Central memory CD8-positive, alpha-beta T cell (primary cell): ENCODE measurements around the gene ISLR2.

ENCODE experiments used
- ATAC-seq: fragments of 150-1000 bp; cut with Tn5 transposase; replicated peaks from 2 replicates; pipeline ENCODE4 v1.10.0; 2022; ENCODE audit warnings: mild to moderate bottlenecking, moderate FRiP score, moderate number of reproducible peaks; ENCODE audit not compliant: poor library complexity, severe bottlenecking; ENCODE audit errors: extremely low read depth
- DNase-seq, 2 donors: peaks; one replicate each; pipeline ENCODE4 v3.0.0; 2021; ENCODE audit warnings: low spot score in 2 of 2
- H3K27ac Mint-ChIP-seq: one replicate; pipeline ENCODE4 v1.8.0; 2022; ENCODE audit warnings: low read depth, mild to moderate bottlenecking, moderate library complexity, mixed read lengths
- H3K27me3 Mint-ChIP-seq: one replicate; pipeline ENCODE4 v1.8.0; 2022; ENCODE audit warnings: mixed read lengths
- H3K36me3 Mint-ChIP-seq: one replicate; pipeline ENCODE4 v1.8.0; 2022; ENCODE audit warnings: mild to moderate bottlenecking, moderate library complexity, mixed read lengths; ENCODE audit not compliant: insufficient read depth
- H3K4me1 Mint-ChIP-seq: one replicate; pipeline ENCODE4 v1.8.0; 2022; ENCODE audit warnings: mixed read lengths
- H3K4me3 Mint-ChIP-seq: one replicate; pipeline ENCODE4 v1.8.0; 2022; ENCODE audit warnings: mild to moderate bottlenecking, moderate library complexity, mixed read lengths
- H3K9me3 Mint-ChIP-seq: one replicate; pipeline ENCODE4 v1.8.0; 2022; ENCODE audit warnings: mixed read lengths

Gene ISLR2

DNA sequence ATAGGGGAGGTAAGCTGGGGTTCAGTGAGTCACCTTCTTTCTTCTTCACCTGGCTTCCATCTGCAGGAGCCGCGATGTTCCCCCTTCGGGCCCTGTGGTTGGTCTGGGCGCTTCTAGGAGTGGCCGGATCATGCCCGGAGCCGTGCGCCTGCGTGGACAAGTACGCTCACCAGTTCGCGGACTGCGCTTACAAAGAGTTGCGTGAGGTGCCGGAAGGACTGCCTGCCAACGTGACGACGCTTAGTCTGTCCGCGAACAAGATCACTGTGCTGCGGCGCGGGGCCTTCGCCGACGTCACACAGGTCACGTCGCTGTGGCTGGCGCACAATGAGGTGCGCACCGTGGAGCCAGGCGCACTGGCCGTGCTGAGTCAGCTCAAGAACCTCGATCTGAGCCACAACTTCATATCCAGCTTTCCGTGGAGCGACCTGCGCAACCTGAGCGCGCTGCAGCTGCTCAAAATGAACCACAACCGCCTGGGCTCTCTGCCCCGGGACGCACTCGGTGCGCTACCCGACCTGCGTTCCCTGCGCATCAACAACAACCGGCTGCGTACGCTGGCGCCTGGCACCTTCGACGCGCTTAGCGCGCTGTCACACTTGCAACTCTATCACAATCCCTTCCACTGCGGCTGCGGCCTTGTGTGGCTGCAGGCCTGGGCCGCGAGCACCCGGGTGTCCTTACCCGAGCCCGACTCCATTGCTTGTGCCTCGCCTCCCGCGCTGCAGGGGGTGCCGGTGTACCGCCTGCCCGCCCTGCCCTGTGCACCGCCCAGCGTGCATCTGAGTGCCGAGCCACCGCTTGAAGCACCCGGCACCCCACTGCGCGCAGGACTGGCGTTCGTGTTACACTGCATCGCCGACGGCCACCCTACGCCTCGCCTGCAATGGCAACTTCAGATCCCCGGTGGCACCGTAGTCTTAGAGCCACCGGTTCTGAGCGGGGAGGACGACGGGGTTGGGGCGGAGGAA lies 2.6 kb downstream of the ISLR2 start:
- no peaks in the 10 kb centered on the region for H3K9me3 Mint-ChIP-seq
- ATAC-seq (no peak), DNase-seq (no peak)
- peaks cover 8% of the 10 kb centered on the region for H3K36me3 Mint-ChIP-seq
- H3K4me3 Mint-ChIP-seq, result no peak overlapping the region
- H3K4me1 Mint-ChIP-seq, result peaks cover 18% of the 10 kb centered on the region
- peaks cover 84% of the 10 kb centered on the region for H3K27me3 Mint-ChIP-seq
- no peak overlapping the region for H3K27ac Mint-ChIP-seq

DNA sequence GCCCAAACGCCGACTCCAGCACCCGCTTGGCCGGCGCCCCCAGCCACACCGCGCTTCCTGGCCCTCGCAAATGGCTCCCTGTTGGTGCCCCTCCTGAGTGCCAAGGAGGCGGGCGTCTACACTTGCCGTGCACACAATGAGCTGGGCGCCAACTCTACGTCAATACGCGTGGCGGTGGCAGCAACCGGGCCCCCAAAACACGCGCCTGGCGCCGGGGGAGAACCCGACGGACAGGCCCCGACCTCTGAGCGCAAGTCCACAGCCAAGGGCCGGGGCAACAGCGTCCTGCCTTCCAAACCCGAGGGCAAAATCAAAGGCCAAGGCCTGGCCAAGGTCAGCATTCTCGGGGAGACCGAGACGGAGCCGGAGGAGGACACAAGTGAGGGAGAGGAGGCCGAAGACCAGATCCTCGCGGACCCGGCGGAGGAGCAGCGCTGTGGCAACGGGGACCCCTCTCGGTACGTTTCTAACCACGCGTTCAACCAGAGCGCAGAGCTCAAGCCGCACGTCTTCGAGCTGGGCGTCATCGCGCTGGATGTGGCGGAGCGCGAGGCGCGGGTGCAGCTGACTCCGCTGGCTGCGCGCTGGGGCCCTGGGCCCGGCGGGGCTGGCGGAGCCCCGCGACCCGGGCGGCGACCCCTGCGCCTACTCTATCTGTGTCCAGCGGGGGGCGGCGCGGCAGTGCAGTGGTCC lies 3.5 kb downstream of the ISLR2 start:
- Mint-ChIP-seq H3K4me1 (peaks cover 18% of the 10 kb centered on the region), H3K9me3 (no peaks in the 10 kb centered on the region), H3K27me3 (peaks cover 84% of the 10 kb centered on the region), H3K36me3 (peaks cover 5% of the 10 kb centered on the region), H3K4me3 (no peak overlapping the region), H3K27ac (no peak overlapping the region)
- no peak for DNase-seq
- ATAC-seq, result no peak

DNA sequence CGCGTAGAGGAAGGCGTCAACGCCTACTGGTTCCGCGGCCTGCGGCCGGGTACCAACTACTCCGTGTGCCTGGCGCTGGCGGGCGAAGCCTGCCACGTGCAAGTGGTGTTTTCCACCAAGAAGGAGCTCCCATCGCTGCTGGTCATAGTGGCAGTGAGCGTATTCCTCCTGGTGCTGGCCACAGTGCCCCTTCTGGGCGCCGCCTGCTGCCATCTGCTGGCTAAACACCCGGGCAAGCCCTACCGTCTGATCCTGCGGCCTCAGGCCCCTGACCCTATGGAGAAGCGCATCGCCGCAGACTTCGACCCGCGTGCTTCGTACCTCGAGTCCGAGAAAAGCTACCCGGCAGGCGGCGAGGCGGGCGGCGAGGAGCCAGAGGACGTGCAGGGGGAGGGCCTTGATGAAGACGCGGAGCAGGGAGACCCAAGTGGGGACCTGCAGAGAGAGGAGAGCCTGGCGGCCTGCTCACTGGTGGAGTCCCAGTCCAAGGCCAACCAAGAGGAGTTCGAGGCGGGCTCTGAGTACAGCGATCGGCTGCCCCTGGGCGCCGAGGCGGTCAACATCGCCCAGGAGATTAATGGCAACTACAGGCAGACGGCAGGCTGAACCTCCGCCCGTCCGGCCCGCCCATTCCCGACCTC lies 4.1 kb downstream of the ISLR2 start:
- Mint-ChIP-seq H3K36me3 (peaks cover 5% of the 10 kb centered on the region), H3K4me3 (peak overlapping the region; percentile 21), H3K4me1 (peaks cover 15% of the 10 kb centered on the region), H3K27me3 (peaks cover 84% of the 10 kb centered on the region), H3K27ac (peak overlapping the region; percentile 68), H3K9me3 (no peaks in the 10 kb centered on the region)
- DNase-seq (no peak), ATAC-seq (no peak)

DNA sequence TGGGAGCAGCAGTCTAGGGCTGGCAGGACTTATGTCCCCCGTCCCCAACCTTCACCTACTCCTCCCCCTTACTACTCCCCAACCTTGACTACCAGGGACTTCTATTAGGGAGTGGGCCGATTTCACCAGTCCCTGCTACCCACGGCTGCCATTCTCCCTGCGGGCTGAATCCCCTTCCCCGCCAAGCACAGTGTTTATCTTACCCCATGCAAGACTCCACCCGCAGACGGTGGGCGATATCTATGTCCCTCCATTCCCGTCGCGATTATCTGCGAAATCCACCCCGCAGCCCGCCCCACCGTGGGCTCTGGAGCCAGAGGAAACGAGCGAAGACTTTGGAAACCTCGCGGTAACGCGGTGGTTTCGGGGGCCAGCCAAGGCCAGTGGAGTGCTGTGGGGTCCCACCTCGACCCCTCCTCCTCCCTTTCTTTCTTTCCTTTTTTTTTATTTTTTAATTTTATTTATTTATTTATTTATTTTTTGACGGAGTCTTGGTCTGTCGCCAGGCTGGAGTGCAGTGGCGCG lies 4.7 kb downstream of the ISLR2 start:
- H3K27me3 Mint-ChIP-seq, result peaks cover 84% of the 10 kb centered on the region
- H3K9me3 Mint-ChIP-seq, result no peaks in the 10 kb centered on the region
- peak overlapping the region; percentile 21 for H3K4me3 Mint-ChIP-seq
- peaks cover 4% of the 10 kb centered on the region for H3K36me3 Mint-ChIP-seq
- ATAC-seq, result no peak
- H3K27ac Mint-ChIP-seq, result peak overlapping the region; percentile 68
- H3K4me1 Mint-ChIP-seq, result peaks cover 12% of the 10 kb centered on the region
- no peak for DNase-seq

DNA sequence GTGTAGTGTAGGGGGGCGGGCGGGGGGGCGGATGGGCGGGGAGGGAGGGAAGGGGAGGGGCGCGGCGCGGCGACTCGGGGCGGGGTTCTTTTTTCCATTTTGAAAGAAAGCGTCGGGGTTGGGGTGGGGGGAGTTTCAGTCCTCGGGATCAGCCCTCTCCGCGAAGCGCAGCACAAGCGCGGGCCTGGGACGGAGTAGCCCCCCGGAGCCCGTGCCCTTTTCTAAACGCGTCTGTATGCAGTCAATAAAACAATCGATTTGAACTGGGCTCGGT lies 6.1 kb downstream of the ISLR2 start:
- H3K4me3 Mint-ChIP-seq, result peak overlapping the region; percentile 33
- H3K36me3 Mint-ChIP-seq, result peaks cover 2% of the 10 kb centered on the region
- no peaks in the 10 kb centered on the region for H3K9me3 Mint-ChIP-seq
- ATAC-seq, result no peak
- H3K4me1 Mint-ChIP-seq, result peaks cover 12% of the 10 kb centered on the region
- DNase-seq, result no peak
- H3K27ac Mint-ChIP-seq, result no peak overlapping the region
- H3K27me3 Mint-ChIP-seq, result peaks cover 77% of the 10 kb centered on the region

DNA sequence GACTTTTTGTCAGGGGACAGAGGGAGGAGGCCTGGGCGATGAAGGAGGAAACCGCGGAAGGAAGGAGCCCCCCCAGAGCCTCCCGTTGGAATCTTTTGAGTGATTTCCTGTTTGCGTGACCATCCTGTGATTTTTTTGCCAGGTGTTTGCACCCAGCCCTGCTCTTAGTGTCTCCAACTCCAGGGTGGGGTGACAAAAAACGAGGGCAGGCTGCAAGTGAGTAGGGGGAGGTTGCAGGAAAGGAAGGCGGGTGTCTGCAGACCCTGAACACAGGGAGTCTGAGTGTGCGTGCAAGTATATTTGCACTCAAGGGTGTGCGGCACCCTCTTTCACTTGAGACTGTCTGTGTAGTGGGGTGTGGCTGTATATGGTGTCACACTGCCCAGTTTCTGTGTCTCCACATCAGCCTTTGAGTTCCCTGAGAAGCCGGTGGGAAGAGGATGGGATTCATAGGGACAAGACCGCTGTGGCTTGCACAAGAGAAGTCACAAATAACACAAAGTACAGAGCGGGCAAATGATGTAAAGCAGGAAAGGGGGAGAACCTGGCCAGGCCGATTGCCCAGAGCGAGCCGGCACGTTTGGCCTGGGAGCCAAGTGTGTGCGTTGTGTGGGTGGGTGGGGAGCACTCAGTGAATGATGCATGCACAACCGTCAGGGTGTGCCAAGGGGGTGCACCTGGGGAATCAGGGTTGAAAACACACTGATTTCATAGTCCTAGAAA lies 6.6 kb downstream of the ISLR2 start:
- Mint-ChIP-seq H3K4me1 (peaks cover 12% of the 10 kb centered on the region), H3K36me3 (peaks cover 2% of the 10 kb centered on the region), H3K4me3 (peak overlapping the region; percentile 33), H3K27me3 (peaks cover 77% of the 10 kb centered on the region), H3K9me3 (no peaks in the 10 kb centered on the region), H3K27ac (no peak overlapping the region)
- DNase-seq (no peak), ATAC-seq (no peak)

DNA sequence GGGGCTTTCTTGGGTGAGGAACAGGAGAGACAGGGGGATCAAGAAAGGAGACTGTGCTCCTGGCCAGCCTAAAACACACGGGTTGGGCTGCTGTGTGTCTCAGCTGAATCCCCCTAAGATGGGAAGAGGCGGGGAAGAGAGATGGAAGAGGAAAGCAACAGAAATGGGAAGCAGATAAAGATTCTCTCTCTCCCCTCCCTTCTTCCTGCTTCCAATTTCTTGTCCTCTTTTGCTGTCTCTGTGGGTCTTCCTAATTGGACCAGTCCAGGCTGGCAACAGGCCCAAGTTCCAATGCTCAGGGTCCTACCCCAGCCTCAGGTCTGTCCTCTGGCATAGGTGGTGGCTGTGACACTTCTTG lies 7.1 kb downstream of the ISLR2 start:
- ATAC-seq (no peak), DNase-seq (no peak)
- H3K27ac Mint-ChIP-seq, result no peak overlapping the region
- H3K4me1 Mint-ChIP-seq, result peaks cover 7% of the 10 kb centered on the region
- H3K36me3 Mint-ChIP-seq, result peaks cover 2% of the 10 kb centered on the region
- H3K4me3 Mint-ChIP-seq, result peak overlapping the region; percentile 33
- H3K27me3 Mint-ChIP-seq, result peaks cover 77% of the 10 kb centered on the region
- no peaks in the 10 kb centered on the region for H3K9me3 Mint-ChIP-seq

DNA sequence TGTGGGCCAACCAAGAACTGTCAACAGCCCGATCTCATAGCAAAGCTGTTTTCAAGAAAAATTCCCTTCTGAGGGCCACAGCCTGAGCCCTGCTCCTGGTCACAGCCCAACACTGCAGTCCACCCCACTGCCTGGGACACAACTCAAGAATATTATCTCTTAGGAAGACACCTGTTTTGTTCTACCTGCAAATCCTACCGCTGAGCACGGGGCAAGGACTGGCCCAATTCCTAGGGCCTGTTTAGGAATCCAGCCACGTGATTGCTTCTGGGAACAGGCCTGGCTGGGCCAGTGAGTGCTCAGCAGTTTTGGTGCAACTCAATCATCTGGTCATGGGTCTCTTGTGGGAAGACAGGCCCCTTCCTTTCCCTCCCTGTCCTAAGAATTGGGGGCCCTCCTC lies 8.3 kb downstream of the ISLR2 start:
- no peak for DNase-seq
- H3K4me3 Mint-ChIP-seq, result no peak overlapping the region
- no peaks in the 10 kb centered on the region for H3K9me3 Mint-ChIP-seq
- peaks cover 2% of the 10 kb centered on the region for H3K36me3 Mint-ChIP-seq
- ATAC-seq, result no peak
- H3K27me3 Mint-ChIP-seq, result peaks cover 80% of the 10 kb centered on the region
- peaks cover 7% of the 10 kb centered on the region for H3K4me1 Mint-ChIP-seq
- H3K27ac Mint-ChIP-seq, result no peak overlapping the region

DNA sequence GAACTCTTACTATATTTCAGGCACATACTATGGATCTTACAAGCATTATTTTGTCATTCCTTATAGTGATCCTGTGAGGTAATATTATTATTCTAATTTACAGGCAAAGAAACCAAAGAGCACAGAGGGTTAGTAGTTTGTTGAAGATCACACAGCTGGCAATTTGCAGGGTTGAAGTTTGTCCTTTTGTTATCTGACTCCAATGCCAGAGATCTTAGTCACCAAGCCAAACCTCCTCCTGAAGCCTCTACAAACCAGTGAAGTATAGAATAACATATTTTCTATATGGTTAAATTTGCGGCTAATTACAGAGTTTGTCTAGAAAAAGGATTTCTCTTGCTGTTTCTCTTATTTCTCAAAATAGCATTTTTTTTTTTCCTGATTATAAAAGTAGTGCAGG lies 11.2 kb downstream of the ISLR2 start:
- no peak overlapping the region for H3K4me3 Mint-ChIP-seq
- no peaks in the 10 kb centered on the region for H3K9me3 Mint-ChIP-seq
- H3K27me3 Mint-ChIP-seq, result peaks cover 83% of the 10 kb centered on the region
- H3K27ac Mint-ChIP-seq, result no peak overlapping the region
- H3K4me1 Mint-ChIP-seq, result peaks cover 5% of the 10 kb centered on the region
- no peaks in the 10 kb centered on the region for H3K36me3 Mint-ChIP-seq
- DNase-seq (no peak), ATAC-seq (no peak)

DNA sequence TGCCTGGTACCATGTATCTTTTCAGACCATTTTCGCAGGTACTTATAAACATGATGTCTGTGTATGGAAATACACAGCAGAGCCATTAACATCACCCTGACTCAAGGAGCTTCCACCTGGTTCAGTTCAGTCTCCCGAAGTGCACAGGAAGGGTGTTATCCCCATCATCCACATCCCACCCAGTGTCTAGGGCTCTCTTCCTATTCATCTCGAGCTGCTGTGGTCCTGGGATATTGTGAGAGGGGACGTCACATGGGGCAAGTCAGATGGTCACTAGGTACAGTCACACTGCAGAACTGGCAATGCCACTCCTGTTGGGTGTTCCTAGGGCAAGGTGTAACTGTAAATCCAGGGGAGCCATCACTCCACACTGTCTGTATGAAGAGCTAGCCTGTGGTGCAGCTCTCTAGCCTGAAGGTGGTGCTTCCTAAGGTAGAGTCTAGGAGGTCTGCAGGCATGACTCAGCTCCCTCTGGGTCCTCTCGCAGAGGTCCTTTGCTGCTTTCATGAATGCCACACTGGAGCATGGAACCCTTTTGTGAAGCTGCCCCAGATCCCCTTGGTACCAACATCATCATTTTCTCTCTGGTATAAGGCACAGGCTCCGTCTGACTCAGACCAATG lies 13.9 kb downstream of the ISLR2 start:
- no peak overlapping the region for H3K4me3 Mint-ChIP-seq
- ATAC-seq, result no peak
- no peaks in the 10 kb centered on the region for H3K9me3 Mint-ChIP-seq
- no peak overlapping the region for H3K27ac Mint-ChIP-seq
- H3K4me1 Mint-ChIP-seq, result no peaks in the 10 kb centered on the region
- peaks cover 1% of the 10 kb centered on the region for H3K36me3 Mint-ChIP-seq
- H3K27me3 Mint-ChIP-seq, result peaks cover 66% of the 10 kb centered on the region
- no peak for DNase-seq

DNA sequence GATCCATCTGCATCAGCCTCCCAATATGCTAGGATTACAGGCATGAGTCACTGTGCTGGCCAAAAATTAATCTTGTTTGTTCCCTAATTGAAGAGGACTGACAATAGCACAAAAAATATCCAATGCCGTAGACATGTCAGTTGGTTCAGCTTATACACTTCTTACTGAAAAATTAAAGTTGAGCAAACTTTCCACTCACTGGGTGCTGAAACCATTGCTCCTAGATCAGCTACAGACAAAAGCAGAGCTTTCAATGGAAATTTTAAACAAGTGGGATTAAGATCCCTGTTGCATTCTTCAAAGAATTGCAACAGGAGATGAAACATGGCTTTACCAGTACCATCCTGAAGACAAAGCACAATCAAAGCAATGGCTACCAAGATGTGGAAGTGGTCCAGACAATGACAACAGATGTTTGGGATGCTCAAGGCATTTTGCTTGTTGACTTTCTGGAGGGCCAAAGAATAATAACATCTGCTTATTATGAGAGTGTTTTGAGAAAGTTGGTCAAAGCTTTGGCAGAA lies 16.0 kb downstream of the ISLR2 start:
- Mint-ChIP-seq H3K36me3 (peaks cover 2% of the 10 kb centered on the region), H3K4me1 (no peaks in the 10 kb centered on the region), H3K27ac (no peak overlapping the region), H3K4me3 (no peak overlapping the region), H3K9me3 (no peaks in the 10 kb centered on the region), H3K27me3 (peaks cover 68% of the 10 kb centered on the region)
- ATAC-seq (no peak), DNase-seq (no peak)

DNA sequence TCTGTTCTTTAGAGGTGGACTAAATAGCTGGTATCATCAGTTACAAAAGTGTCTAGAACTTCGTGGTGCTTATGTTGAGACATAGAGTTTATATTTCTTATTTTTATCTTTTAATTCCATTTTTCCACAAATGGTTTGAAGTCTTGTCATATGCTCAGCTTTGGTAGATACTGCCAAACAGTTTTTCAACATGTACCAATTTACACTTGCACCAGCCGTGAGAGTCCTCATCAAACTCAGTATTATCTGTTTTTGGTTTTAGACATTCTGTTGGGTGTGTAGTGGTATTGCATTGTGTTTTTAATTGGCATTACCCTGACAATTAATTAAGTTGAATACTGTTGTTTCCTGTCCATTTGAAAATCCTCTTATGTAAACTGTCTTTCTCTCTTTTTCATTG lies 16.7 kb downstream of the ISLR2 start:
- peaks cover 68% of the 10 kb centered on the region for H3K27me3 Mint-ChIP-seq
- peaks cover 2% of the 10 kb centered on the region for H3K36me3 Mint-ChIP-seq
- H3K4me1 Mint-ChIP-seq, result no peaks in the 10 kb centered on the region
- H3K4me3 Mint-ChIP-seq, result no peak overlapping the region
- no peak overlapping the region for H3K27ac Mint-ChIP-seq
- no peaks in the 10 kb centered on the region for H3K9me3 Mint-ChIP-seq
- no peak for DNase-seq
- ATAC-seq, result no peak
